Measurements from ENCODE around the gene BCL2A1.

The BCL2A1 gene

GRCh38 chr15:79954661-79955060 is 16.3 kb downstream of the BCL2A1 start:
- TF ChIP-seq CTCF (IDR thresholded peaks at IDR 0.05; ENCODE audit: low read depth, low read length): no peak
- H3K4me3 ChIP-seq (ENCODE audit: low read depth, low read length): no peak overlapping the region

GRCh38 chr15:79953951-79954444 is 17.0 kb downstream of the BCL2A1 start:
- TF ChIP-seq CTCF (IDR thresholded peaks at IDR 0.05; ENCODE audit: low read depth, low read length): no peak
- no peak overlapping the region for H3K4me3 ChIP-seq (ENCODE audit: low read depth, low read length)

- no peak for TF ChIP-seq CTCF (IDR thresholded peaks at IDR 0.05; ENCODE audit: low read depth, low read length)
- no peak overlapping the region for H3K4me3 ChIP-seq (ENCODE audit: low read depth, low read length)
Measured at GRCh38 chr15:79952329-79952728, 18.7 kb downstream of the BCL2A1 start.

GRCh38 chr15:79950247-79950646 is 20.7 kb downstream of the BCL2A1 start:
- H3K4me3 ChIP-seq (ENCODE audit: low read depth, low read length): no peak overlapping the region
- no peak for TF ChIP-seq CTCF (IDR thresholded peaks at IDR 0.05; ENCODE audit: low read depth, low read length)

GRCh38 chr15:79948761-79949160 is 22.2 kb downstream of the BCL2A1 start:
- no peak overlapping the region for H3K4me3 ChIP-seq (ENCODE audit: low read depth, low read length)
- TF ChIP-seq CTCF (IDR thresholded peaks at IDR 0.05; ENCODE audit: low read depth, low read length): no peak

GRCh38 chr15:79948095-79948695 is 22.8 kb downstream of the BCL2A1 start:
- no peak for TF ChIP-seq CTCF (IDR thresholded peaks at IDR 0.05; ENCODE audit: low read depth, low read length)
- H3K4me3 ChIP-seq (ENCODE audit: low read depth, low read length): no peak overlapping the region

GRCh38 chr15:79947009-79947408 is 24.0 kb downstream of the BCL2A1 start:
- H3K4me3 ChIP-seq (ENCODE audit: low read depth, low read length): no peak overlapping the region
- TF ChIP-seq CTCF (IDR thresholded peaks at IDR 0.05; ENCODE audit: low read depth, low read length): no peak
